ENCODE results near the gene PDIA5. TPM values are rescaled to one million over a fixed set of nuclear protein-coding genes. Genes with fewer than 3 reads are reported as not detected.
A peak's percentile ranks its signal among the peaks of the same experiment; 100 is the strongest.

Gene PDIA5
- polyA plus RNA-seq, 1 donor (not counting 4 experiments of a cell fraction or from before 2014, with no cell fraction given): 29.8 TPM

GRCh38 chr3:123066599-123066895 is 278 bp upstream of the PDIA5 start:
- Histone ChIP-seq H3K27ac (ENCODE audit: control insufficient read depth, insufficient read depth, low read length) (peak overlapping the region; percentile 27), H3K9ac (ENCODE audit: control insufficient read depth, extremely low read depth, insufficient read depth, low read length) (peak overlapping the region; percentile 87), H3K4me1 (ENCODE audit: control insufficient read depth, extremely low read depth, insufficient read depth, low read length) (peaks cover 22% of the 10 kb centered on the region), H3K9me1 (ENCODE audit: control insufficient read depth, extremely low read depth, insufficient read depth, low read length) (peaks cover 9% of the 10 kb centered on the region), H2AFZ (ENCODE audit: control insufficient read depth, low read length) (peak overlapping the region; percentile 90), H3K36me3 (ENCODE audit: control insufficient read depth in 2 of 2, extremely low read depth in 1 of 2, insufficient read depth in 2 of 2, low read length in 2 of 2) (peaks cover 0 to 6% of the 10 kb centered on the region in 2 experiments), H3K27me3 (ENCODE audit: control insufficient read depth, extremely low read depth, insufficient read depth, low read length) (no peaks in the 10 kb centered on the region), H4K20me1 (ENCODE audit: control insufficient read depth, extremely low read depth, insufficient read depth, low read length) (peaks cover 12% of the 10 kb centered on the region), H3K79me2 (ENCODE audit: control insufficient read depth, insufficient read depth, low read length) (peaks cover 46% of the 10 kb centered on the region), H3K4me3 (ENCODE audit: control insufficient read depth in 2 of 3, extremely low read depth in 1 of 3, insufficient read depth in 2 of 3, low read depth in 1 of 3, low read length in 3 of 3) (peak overlapping the region; percentile 77 to 95 (median 86)), H3K4me2 (ENCODE audit: control insufficient read depth, extremely low read depth, insufficient read depth, low read depth, low read length) (peak overlapping the region; percentile 86), H3K9me3 (ENCODE audit: control insufficient read depth, low read depth, low read length) (no peaks in the 10 kb centered on the region)
- DNase-seq (ENCODE audit: low read depth, low spot score) (no peak), FAIRE-seq (no peak)
- dilution Hi-C loops (cut with MboI; ENCODE audit: extremely low pct_ligation_motif_present, low sequenced_read_pairs): no loop called here
- TF ChIP-seq CTCF (optimal IDR thresholded peaks at IDR 0.05 in 1 of 3, IDR thresholded peaks at IDR 0.05 in 1 of 3, conservative IDR thresholded peaks at IDR 0.05 in 1 of 3; ENCODE audit: extremely low read depth in 1 of 3, insufficient read depth in 2 of 3, low read length in 3 of 3): no peak
- TF ChIP-seq EZH2 (IDR thresholded peaks at IDR 0.05; ENCODE audit: low read length): no peak

- no peak for FAIRE-seq
These were observed 1.1 kb downstream of the PDIA5 start for GRCh38 chr3:123067689-123068600.

More at GRCh38 chr3:123067689-123068600, 1.1 kb downstream of the PDIA5 start:
- dilution Hi-C loops (cut with MboI; ENCODE audit: extremely low pct_ligation_motif_present, low sequenced_read_pairs): no loop called here
- DNase-seq (ENCODE audit: low read depth, low spot score): no peak
- no peaks in the 10 kb centered on the region for H3K9me3 ChIP-seq (ENCODE audit: control insufficient read depth, low read depth, low read length)
- H4K20me1 ChIP-seq (ENCODE audit: control insufficient read depth, extremely low read depth, insufficient read depth, low read length): peaks cover 21% of the 10 kb centered on the region
- no peak for TF ChIP-seq CTCF (optimal IDR thresholded peaks at IDR 0.05 in 1 of 3, IDR thresholded peaks at IDR 0.05 in 1 of 3, conservative IDR thresholded peaks at IDR 0.05 in 1 of 3; ENCODE audit: extremely low read depth in 1 of 3, insufficient read depth in 2 of 3, low read length in 3 of 3)
- TF ChIP-seq EZH2 (IDR thresholded peaks at IDR 0.05; ENCODE audit: low read length): no peak
- peak overlapping the region; percentile 87 for H3K9ac ChIP-seq (ENCODE audit: control insufficient read depth, extremely low read depth, insufficient read depth, low read length)
- peaks cover 11% of the 10 kb centered on the region for H3K9me1 ChIP-seq (ENCODE audit: control insufficient read depth, extremely low read depth, insufficient read depth, low read length)
- H3K36me3 ChIP-seq (ENCODE audit: control insufficient read depth in 2 of 2, extremely low read depth in 1 of 2, insufficient read depth in 2 of 2, low read length in 2 of 2): peaks cover 0 to 9% of the 10 kb centered on the region in 2 experiments
- H3K27me3 ChIP-seq (ENCODE audit: control insufficient read depth, extremely low read depth, insufficient read depth, low read length): no peaks in the 10 kb centered on the region
- H3K79me2 ChIP-seq (ENCODE audit: control insufficient read depth, insufficient read depth, low read length): peaks cover 60% of the 10 kb centered on the region
- peak overlapping the region; percentile 72 for H2AFZ ChIP-seq (ENCODE audit: control insufficient read depth, low read length)
- H3K27ac ChIP-seq (ENCODE audit: control insufficient read depth, insufficient read depth, low read length): peak overlapping the region; percentile 72
- peak overlapping the region; percentile 70 for H3K4me2 ChIP-seq (ENCODE audit: control insufficient read depth, extremely low read depth, insufficient read depth, low read depth, low read length)
- peak overlapping the region; percentile 77 to 95 (median 86) for H3K4me3 ChIP-seq (ENCODE audit: control insufficient read depth in 2 of 3, extremely low read depth in 1 of 3, insufficient read depth in 2 of 3, low read depth in 1 of 3, low read length in 3 of 3)
- H3K4me1 ChIP-seq (ENCODE audit: control insufficient read depth, extremely low read depth, insufficient read depth, low read length): peaks cover 22% of the 10 kb centered on the region

Data from keratinocyte (primary cell).